Superior temporal gyrus (tissue), 1 donor: Measurements from ENCODE around the gene CFLAR.
"Not testable (repeated sequence)": the region's sequence is repeated elsewhere in the genome, so short reads cannot be mapped to it uniquely, and the experiment has no call there.

Source experiments
- DNase-seq: peaks from one replicate; pipeline ENCODE4 v3.0.0-alpha.2; 2016; ENCODE audit errors: extremely low spot score

Gene CFLAR

DNA sequence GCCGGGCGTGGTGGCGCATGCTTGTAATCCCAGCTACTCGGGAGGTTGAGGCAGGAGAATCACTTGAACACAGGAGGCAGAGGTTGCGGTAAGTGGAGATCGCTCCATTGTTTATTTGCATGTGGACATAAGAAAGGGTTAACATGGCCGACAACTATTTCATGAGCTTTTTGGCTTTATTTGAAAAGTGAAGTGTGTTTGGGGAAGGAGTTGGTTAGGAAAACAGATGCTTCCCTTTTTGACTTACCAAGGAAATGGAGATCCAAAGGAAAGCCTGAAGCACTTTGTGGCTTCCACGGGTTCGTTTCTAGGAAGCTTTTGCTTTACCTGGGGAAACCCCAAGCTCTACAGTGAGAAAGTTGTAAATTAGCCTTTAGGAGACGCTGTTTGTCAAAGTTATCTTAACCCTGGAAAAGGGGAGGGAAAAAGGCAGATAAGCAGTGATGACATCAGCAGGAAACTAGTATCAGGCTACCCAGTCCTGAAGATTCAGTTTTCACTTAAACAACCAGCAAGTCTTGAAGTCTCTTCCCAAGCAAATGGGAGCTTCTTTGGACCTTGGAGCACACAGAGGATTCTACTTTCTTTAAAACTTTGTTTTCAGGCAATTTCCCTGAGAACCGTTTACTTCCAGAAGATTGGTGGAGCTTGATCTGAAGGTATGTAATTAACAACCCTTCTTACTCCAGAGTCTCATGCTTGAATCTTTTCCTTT, 66.8 kb downstream of the CFLAR start, which contains the start of gene CASP10:
CASP10 (plus strand) TSS at position 492 of the 715 bp plus-strand sequence. CDS start 2,637 bp downstream, outside the sequence.
- DNase-seq = no peak

DNA sequence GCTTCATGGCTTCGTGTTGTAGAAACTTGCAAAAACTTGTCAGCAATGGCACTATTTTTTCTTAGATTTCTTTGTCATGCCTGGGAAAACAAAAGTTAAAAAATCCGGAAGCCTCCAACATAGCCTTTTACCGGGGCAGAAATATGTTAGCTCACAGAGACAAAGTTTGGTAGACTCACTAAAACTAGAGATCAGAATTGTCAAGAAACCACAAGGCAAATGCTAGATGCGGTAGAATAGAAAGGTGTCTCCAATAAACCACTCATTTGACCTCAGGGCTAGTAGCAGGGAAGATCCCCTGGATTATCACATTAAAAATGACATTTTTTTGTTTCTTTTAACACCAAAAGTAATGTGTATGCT, 67.4 kb downstream of the CFLAR start:
- DNase-seq = no peak

DNA sequence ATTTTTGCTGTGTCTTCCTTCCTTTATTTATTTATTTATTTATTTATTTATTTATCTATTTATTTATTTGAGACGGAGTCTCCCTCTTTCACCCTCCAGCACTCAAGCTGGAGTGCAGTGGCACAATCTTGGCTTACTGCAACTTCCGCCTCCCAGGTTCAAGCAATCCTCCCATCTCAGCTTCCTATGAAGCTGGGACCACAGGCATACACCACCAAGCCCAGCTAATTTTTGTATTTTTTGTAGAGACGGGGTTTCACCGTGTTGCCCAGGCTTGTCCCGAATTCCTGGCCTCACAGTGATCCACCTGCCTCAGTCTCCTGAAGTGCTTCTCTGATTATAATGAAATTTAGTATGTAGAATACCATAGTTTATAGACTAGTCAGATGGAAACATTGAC, 67.9 kb downstream of the CFLAR start:
- DNase-seq = not testable (repeated sequence)

DNA sequence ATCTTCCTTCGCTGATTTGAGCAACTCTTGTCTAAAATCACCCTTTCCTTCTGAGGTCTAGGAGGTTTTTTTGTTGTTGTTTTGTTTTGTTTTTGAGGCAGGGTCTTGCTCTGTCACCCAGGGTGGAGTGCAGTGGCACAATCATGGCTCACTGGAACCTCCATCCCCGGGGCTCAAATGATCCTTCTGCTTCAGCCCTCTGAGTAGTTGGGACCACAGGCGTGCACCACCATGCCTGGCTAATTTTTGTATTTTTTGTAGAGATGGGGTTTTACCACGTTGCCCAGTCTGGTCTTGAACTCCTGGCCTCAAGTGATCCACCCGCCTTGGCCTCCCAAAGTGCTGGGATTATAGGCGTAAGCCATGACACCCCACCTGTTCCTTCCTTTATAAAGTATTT, 68.3 kb downstream of the CFLAR start:
- DNase-seq = not testable (repeated sequence)

DNA sequence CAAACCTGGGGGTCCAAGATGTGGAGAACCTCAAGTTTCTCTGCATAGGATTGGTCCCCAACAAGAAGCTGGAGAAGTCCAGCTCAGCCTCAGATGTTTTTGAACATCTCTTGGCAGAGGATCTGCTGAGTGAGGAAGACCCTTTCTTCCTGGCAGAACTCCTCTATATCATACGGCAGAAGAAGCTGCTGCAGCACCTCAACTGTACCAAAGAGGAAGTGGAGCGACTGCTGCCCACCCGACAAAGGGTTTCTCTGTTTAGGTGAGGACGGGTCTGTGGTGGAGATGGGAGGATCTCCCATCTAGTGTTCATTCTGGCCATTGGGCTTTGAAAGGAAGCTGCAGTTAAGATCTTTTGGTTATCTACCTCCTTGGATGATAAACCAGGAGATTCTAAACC, 69.9 kb downstream of the CFLAR start:
- DNase-seq = no peak

DNA sequence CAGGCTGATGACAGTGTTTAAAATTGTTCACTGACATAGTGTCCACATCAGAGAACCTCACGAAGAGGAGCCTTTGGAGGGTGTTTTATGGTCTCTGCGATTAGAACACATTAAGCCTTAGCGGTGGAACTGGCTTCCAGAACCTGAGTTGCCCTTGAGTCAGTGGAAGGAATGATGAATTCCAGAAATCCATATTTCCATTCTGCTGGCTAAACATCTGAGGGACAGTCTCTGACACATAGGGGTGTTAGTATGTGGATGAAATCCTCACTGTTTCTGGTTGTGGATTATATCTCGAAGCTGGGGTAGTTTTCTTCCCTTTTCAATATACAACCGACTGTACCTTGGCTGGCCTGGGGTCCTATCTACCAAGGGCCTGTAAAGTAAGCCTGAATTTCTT, 71.0 kb downstream of the CFLAR start:
- no peak for DNase-seq

DNA sequence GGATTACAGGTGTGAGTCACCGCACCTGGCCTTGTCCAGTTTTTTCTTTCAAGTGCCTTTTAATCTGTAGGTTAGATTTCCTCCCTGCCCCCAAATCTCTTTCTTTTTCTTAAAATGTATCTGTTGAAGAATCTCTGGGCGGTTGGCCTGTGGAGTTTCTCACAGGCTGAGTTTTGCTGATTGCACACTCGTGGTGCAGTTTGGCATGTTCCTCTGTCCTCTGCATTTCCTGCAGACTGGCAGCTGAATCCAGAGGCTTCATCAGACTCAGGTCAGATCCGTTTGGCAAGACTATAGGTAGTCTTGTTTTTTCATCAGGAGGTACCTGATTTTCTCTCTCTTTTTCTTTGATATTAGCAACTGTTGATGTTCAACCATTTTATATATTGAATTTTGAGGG, 72.5 kb downstream of the CFLAR start:
- no peak for DNase-seq

DNA sequence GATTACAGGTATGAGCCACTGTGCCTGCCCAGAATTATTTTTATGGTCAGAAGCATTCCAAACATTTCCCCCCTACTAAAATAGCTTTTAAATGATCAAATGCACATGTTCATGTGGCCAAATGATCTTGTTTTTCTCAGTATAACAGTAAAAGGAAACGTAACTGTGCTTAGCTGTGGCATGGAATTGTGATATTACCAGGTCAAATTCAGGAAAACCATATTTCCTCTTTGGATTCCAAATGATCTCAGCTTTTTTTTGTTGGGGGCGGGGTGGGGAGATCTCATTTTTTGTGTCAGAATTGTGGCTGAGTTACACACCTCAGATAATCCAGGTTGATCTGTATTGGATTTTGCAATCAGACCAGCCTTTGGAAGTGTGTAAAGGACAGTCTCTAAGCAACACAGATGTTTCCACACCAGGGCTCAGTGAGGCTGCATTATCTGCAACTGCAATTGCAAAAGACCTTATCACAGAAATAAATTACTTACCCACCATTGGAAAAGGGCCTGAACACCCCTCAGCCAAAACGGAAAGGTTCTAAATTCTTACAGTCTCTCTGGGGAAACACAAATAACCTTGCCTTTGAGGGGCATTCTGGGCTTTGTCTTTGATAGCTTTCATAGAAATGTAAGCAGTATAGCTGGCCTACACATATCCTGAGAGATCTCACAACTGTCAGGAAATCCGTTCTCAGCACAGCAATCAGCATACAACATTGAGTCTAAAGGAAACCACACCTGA, 75.3 kb downstream of the CFLAR start:
- no peak for DNase-seq

DNA sequence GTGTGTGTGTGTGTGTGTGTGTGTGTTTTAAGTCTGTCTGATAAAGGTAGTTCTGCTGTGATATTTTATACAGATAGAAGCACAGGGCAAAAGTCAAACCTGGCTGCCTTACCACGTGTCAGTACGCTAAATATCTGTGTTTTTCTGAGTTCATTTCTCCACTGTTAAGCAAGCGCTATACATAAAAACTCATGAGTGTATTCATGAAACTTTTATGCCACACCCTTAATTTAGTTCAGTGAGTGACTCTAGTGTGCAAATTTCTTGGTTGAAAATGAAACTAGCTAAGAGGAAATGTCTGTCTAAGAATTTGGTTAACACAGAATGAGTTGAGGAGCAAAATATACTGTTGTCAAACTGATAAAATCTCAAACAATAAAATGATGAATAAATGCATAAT, 78.1 kb downstream of the CFLAR start:
- DNase-seq = no peak

DNA sequence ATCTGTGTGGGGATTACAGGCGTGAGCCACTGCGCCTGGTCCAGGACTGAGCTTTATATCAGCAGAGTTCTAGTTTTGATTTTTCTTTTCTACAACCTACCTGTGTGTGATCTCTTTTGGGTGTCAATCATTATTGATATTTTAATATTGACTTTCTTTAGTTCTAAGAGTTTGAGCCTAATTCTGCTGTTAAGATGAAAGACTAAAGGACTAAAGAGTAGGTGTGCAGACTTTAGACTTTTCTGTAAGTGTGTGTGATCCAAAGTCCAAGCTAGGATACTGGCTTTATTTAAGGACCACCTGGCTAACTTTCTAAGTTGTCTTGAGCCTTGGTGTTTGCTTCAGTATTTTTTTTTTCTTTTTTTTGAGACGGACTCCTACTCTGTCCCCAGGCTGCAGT, 79.4 kb downstream of the CFLAR start:
- no peak for DNase-seq

DNA sequence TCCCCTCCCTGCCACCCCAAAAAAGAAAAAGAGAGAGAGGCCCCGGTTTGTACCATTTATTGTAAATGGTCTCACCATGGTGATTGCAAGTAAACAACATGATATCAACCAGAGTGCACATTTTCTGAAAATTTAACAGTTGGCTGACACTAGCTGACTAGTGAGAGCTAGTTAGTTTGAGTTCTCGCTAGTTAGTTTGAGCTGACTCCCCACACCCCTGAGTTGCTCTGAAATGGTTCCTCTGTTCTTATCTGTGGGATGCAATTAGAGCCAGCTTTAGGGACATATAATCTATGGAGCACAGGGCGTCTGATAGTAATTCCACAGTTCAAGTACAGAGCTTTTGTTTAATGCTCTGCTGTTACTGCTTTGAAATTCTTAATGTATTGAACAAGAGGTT, 80.0 kb downstream of the CFLAR start:
- DNase-seq = no peak

DNA sequence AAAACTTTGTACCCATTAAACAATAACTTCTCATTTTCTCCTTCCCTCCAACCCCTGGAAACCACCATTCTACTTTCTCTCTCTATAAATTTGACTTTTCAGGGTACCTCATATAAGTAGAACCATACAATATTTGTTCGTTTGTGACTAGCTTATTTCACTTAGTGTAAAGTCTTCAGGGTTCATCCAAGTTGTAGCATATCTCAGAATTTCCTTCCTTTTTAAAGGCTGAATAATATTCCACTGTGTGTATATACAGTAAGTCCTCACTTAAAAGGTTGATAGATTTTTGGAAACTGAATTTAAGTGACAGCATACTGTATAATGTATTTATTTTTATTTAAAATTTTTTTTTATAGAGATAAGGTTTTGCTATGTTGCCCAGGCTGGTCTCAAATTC, 80.8 kb downstream of the CFLAR start:
- no peak for DNase-seq

DNA sequence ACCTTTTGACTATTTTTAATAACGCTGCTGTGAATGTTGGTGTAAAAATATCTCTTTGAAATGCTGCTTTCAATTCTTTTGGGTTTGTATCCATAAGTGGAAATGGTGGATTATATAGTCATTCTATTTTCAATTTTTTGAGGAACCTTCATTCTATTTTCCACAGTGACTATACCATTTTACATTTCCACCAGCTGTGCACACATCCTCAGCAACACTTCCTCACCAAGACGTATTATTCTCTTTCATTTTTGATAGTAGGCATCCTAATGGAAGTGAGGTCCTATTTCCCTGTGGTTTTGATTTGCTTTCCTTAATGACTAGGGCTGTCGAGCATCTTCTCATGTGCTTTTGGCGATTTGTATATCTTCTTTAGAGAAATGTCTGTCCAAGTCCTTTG, 81.8 kb downstream of the CFLAR start:
- no peak for DNase-seq

DNA sequence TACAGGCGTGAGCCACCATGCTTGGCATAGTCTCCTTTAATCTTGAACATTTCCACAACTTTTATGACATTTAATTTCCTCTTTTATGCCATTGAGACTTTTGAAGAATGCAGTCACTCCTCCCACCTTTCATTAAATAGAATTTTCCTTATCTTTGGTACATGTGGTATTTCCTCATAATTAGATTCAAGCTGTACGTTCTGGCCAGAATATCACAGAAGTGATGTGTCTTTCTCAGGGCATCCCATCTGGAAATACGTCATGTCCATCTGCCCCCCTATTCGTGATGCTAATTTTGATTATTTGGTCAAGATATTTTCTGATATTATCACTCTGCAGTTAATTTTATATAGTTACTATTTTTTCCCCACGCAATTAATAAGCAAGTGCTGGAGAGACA, 83.9 kb downstream of the CFLAR start:
- no peak for DNase-seq

DNA sequence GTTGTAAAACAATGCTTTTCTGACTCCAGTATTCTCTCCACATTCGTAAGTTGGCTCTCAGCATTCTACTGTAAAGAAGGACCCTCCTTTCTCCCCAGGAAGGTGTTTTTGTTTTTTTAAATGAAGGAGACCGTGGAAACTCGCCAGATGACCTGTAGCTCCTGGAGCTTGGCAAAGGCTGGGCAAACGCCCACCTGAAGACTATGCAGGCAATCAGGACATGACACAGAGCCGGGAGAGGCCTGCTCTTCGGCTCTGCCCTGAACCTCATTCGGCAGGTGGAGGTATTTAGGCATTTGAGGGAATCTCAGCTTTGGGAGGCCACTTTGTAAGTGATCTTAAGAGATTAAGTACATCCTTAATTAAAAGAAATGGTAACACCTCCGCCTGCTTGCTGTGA, 84.4 kb downstream of the CFLAR start:
- no peak for DNase-seq

DNA sequence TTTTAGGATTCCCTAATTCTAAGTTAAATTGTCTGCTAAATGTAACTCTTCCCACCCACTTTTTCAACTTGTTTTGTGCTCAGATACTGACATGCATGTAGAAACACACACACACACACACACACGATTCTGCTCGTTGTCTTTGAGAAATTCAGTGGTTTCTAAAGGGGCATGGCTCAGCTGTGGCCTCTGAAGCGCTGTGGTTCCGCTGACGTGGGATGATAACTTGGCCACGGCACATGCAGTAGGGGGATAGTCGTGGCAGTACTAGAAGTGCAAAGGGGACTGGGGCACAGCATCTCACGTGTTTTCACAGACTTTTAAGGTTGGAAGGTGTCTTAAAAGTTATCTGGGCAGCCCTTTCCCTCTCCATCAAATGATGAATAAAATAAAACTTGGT, 85.4 kb downstream of the CFLAR start:
- DNase-seq = no peak

DNA sequence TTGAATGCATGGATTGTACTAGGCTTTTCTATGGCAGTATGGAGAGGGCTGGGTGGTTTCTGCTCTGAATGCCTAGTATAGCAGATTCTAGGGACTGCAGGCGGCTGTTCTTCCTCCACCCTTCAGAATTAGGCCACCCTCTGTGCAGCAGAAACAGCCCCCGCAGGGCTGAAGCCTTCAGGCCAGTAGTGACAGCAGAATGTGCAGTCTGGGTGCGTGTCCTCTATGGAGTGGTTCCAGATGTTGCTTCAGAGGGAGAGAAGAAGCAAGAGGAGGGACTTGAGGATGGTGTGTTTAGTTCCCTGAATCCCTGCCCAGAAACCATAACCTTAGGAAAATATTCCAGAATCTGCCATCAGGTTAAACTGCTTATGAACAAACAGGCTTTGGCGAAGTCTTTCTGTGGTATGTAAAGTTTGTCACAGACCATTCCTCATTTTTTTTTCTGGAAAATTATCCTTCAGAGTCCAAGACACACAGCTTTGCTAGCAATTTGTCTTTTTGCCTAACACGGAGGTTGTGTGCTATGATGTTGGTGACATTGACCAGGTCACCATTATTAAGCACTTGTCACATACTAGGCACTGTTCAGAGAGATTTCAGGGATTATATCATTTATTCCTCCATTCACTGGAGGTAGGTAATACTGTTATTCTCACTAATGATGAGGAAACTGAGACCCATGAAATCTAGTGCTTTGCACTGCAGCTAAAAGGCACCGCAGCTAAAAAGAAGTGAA, 88.1 kb downstream of the CFLAR start:
- DNase-seq = no peak

DNA sequence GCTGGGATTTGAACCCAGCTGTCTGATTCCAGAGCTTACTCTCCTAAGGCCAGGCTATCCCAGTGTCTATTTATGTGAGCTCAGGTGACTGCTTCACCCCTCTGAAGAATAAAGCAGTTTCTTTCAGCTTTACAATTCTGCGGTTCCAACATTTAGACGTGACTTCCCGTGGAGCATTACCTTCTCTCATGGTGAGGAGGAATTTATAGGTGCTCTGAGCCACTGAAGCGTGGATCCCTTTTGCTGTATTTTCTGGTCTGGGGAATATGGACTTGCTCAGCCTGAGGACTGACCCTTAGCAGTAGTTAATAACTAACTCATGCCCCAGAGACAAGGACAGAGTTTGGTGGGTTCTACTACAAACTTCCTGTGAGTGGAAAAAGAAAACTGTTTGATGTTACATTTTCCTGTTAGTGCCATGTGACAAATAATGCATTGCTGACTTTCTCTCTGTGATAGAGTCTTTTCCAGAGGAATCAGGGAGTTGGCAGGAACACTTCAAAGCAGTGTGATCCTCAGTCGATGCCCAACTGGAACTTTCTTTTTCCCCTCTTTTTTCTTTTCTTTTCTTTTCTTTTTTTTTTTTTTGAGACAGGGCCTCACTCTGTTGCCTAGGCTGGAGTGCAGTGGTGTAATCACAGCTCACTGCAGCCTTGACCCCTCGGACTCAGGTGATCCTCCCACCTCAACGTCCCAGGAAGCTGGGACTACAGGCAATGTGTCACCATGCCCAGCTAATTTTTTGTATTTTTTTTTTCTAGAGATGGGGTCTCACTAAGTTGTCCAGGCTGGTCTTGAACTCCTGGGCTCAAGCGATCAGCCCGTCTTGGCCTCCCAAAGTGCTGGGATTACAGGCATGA, 88.9 kb downstream of the CFLAR start:
- no peak for DNase-seq

DNA sequence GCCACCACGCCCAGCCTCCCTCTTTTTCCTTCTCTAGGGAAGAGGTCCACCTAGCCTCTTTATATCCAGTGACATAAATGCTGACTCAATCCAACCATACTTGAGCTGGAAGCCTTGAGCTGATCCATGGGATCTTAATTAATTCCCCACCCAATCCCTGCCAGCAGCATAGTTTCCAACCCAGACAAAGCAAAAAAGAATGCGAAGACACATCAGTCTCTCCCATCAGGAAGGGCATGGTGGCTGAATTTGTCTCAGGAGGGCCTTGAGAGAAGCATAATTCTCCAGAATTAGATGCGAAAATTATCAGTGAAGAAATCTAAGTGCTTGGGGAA, 89.5 kb downstream of the CFLAR start:
- DNase-seq = no peak

DNA sequence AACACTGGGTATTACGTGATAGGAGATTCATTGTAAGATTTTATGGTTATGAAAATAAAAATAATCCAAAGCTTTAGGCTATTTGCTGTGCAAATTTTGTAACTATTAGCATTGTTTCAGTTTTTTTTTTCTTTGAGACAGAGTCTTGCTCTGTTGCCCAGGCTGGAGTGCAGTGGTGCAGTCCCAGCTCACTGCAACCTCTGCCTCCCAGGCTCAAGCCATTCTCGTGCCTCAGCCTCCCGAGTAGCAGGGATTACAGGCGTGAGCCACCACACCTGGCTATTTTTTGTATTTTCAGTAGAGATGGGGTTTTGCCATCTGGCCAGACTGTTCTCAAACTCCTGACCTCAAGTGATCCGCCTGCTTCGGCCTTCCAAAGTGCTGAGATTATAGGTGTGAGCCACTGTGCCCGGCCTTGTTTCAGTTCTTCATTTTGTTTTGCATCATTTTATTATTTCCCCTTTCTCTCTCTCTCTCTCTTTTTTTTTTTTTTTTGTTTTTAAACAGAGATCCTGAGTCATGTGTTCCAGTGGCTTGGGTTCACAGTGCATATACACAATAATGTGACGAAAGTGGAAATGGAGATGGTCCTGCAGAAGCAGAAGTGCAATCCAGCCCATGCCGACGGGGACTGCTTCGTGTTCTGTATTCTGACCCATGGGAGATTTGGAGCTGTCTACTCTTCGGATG, 92.7 kb downstream of the CFLAR start:
- DNase-seq = no peak

DNA sequence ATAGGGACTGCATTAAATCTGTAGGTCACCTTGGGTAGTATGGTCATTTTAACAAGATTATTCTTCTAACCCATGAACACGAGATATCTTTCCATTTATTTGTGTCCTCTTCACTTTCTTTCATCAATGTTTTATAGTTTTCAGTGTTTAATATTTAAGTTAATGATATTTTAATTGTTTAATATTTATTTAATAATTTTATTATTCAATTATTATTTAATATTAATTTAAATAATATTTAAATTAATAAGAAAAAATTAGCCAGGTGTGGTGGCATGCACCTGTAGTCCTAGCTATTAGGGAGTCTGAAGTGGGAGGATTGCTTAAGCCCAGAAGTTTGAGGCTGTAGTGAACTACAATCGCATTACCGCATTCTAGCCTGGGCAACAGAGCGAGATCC, 100.0 kb downstream of the CFLAR start:
- DNase-seq = no peak
